ENCODE results near the gene PLVAP. TPM values are rescaled to one million over a fixed set of nuclear protein-coding genes. Genes with fewer than 3 reads are reported as not detected.

The PLVAP gene
- total and polyA plus RNA-seq, 4 donors = 4.0 to 411 (median 195) TPM

GRCh38 chr19:17418710-17419109 lies 41.6 kb upstream of the PLVAP start:
- 52 to 64% methylated on average over 3 of the region's 3 CpGs for WGBS, 2 donors
- H3K4me1 ChIP-seq (ENCODE audit: control insufficient read depth in 1 of 2, insufficient read depth in 2 of 2, low read length in 2 of 2) = no peaks in the 10 kb centered on the region
- DNase-seq (no peak), ATAC-seq (ENCODE audit: low FRiP score) (no peak)
- intact Hi-C loops (cut with DNase I) = no loop called here
- H3K9me3 ChIP-seq (ENCODE audit: control insufficient read depth, low read length) = no peaks in the 10 kb centered on the region
- no peaks in the 10 kb centered on the region for H3K36me3 ChIP-seq (ENCODE audit: control insufficient read depth in 1 of 2, insufficient read depth in 2 of 2, low read length in 1 of 2)
- H3K4me3 ChIP-seq (ENCODE audit: low read length in 2 of 2) = no peak overlapping the region
- H3K27ac ChIP-seq (ENCODE audit: low read depth in 1 of 2, low read length in 2 of 2) = no peak overlapping the region
- H3K27me3 ChIP-seq (ENCODE audit: control insufficient read depth in 1 of 2, insufficient read depth in 2 of 2, low read length in 1 of 2) = no peaks in the 10 kb centered on the region

DNA sequence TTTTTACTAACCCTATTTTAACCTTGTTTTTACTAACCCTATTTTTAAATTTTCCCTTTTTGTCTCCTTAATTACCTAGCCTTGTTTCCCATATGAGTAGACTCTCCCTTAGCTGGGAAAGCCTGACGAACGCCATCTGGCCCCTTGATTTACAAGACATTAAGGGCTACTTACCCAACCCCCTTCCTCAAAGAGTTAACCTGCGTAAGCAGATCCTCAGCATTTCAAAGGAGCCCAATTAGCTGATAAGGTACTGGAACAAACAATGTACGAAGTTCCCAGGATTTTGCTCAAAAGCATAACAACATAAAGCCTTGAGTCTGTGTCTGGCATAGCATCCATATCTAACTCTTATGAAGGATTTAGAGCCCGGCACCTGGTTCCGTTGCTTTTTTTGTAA lies 38.0 kb upstream of the PLVAP start:
- H3K4me1 ChIP-seq (ENCODE audit: control insufficient read depth in 1 of 2, insufficient read depth in 2 of 2, low read length in 2 of 2) = no peaks in the 10 kb centered on the region
- no peak overlapping the region for H3K27ac ChIP-seq (ENCODE audit: low read depth in 1 of 2, low read length in 2 of 2)
- H3K36me3 ChIP-seq (ENCODE audit: control insufficient read depth in 1 of 2, insufficient read depth in 2 of 2, low read length in 1 of 2) = no peaks in the 10 kb centered on the region
- DNase-seq (no peak), ATAC-seq (ENCODE audit: low FRiP score) (no peak)
- no peak overlapping the region for H3K4me3 ChIP-seq (ENCODE audit: low read length in 2 of 2)
- no peaks in the 10 kb centered on the region for H3K27me3 ChIP-seq (ENCODE audit: control insufficient read depth in 1 of 2, insufficient read depth in 2 of 2, low read length in 1 of 2)
- intact Hi-C loops (cut with DNase I) = no loop called here
- H3K9me3 ChIP-seq (ENCODE audit: control insufficient read depth, low read length) = no peaks in the 10 kb centered on the region
- 46 to 53% methylated on average over 6 of the region's 6 CpGs for WGBS, 2 donors

GRCh38 chr19:17414097-17414496 lies 37.0 kb upstream of the PLVAP start:
- Histone ChIP-seq H3K9me3 (ENCODE audit: control insufficient read depth, low read length) (no peaks in the 10 kb centered on the region), H3K36me3 (ENCODE audit: control insufficient read depth in 1 of 2, insufficient read depth in 2 of 2, low read length in 1 of 2) (no peaks in the 10 kb centered on the region), H3K4me1 (ENCODE audit: control insufficient read depth in 1 of 2, insufficient read depth in 2 of 2, low read length in 2 of 2) (no peaks in the 10 kb centered on the region), H3K27ac (ENCODE audit: low read depth in 1 of 2, low read length in 2 of 2) (no peak overlapping the region), H3K27me3 (ENCODE audit: control insufficient read depth in 1 of 2, insufficient read depth in 2 of 2, low read length in 1 of 2) (no peaks in the 10 kb centered on the region), H3K4me3 (ENCODE audit: low read length in 2 of 2) (no peak overlapping the region)
- 91 to 93% methylated on average over 8 of the region's 8 CpGs for WGBS, 2 donors
- ATAC-seq (ENCODE audit: low FRiP score) (no peak), DNase-seq (no peak)
- intact Hi-C loops (cut with DNase I) = no loop called here

- Histone ChIP-seq H3K36me3 (ENCODE audit: control insufficient read depth in 1 of 2, insufficient read depth in 2 of 2, low read length in 1 of 2) (no peaks in the 10 kb centered on the region), H3K4me1 (ENCODE audit: control insufficient read depth in 1 of 2, insufficient read depth in 2 of 2, low read length in 2 of 2) (no peaks in the 10 kb centered on the region), H3K9me3 (ENCODE audit: control insufficient read depth, low read length) (no peaks in the 10 kb centered on the region), H3K27me3 (ENCODE audit: control insufficient read depth in 1 of 2, insufficient read depth in 2 of 2, low read length in 1 of 2) (no peaks in the 10 kb centered on the region), H3K27ac (ENCODE audit: low read depth in 1 of 2, low read length in 2 of 2) (no peak overlapping the region), H3K4me3 (ENCODE audit: low read length in 2 of 2) (no peak overlapping the region)
- WGBS, 2 donors = 79 to 87% methylated on average over 11 of the region's 11 CpGs
- intact Hi-C loops (cut with DNase I) = no loop called here
- ATAC-seq (ENCODE audit: low FRiP score) = no peak
- DNase-seq = no peak
Observed at GRCh38 chr19:17411801-17412200, 34.7 kb upstream of the PLVAP start.

DNA sequence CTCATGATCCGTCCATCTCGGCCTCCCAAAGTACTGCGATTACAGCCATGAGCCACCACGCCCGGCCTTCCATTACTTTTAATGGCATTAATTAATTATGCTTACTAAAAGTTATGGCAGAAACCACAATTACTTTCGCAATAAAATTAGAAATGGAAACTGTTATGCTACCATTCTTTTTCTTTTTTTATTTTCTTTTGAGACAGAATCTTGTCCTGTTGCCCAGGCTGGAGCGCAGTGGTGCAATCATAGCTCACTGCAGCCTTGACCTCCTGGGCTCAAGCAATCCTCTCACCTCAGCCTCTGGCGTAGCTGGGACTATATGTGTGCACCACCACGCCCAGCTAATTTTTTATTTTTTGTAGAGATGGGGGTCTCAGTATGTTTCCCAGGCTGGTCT lies 32.8 kb upstream of the PLVAP start:
- Histone ChIP-seq H3K4me1 (ENCODE audit: control insufficient read depth in 1 of 2, insufficient read depth in 2 of 2, low read length in 2 of 2) (no peaks in the 10 kb centered on the region), H3K4me3 (ENCODE audit: low read length in 2 of 2) (no peak overlapping the region), H3K27ac (ENCODE audit: low read depth in 1 of 2, low read length in 2 of 2) (no peak overlapping the region), H3K9me3 (ENCODE audit: control insufficient read depth, low read length) (no peaks in the 10 kb centered on the region), H3K36me3 (ENCODE audit: control insufficient read depth in 1 of 2, insufficient read depth in 2 of 2, low read length in 1 of 2) (no peaks in the 10 kb centered on the region), H3K27me3 (ENCODE audit: control insufficient read depth in 1 of 2, insufficient read depth in 2 of 2, low read length in 1 of 2) (no peaks in the 10 kb centered on the region)
- DNase-seq (no peak), ATAC-seq (ENCODE audit: low FRiP score) (no peak)
- WGBS, 2 donors = 89 to 90% methylated on average over 9 of the region's 9 CpGs
- intact Hi-C loops (cut with DNase I) = no loop called here

GRCh38 chr19:17406887-17407196 lies 29.7 kb upstream of the PLVAP start:
- H3K27me3 ChIP-seq (ENCODE audit: control insufficient read depth in 1 of 2, insufficient read depth in 2 of 2, low read length in 1 of 2) = no peaks in the 10 kb centered on the region
- DNase-seq (no peak), ATAC-seq (ENCODE audit: low FRiP score) (no peak)
- no peaks in the 10 kb centered on the region for H3K9me3 ChIP-seq (ENCODE audit: control insufficient read depth, low read length)
- H3K27ac ChIP-seq (ENCODE audit: low read depth in 1 of 2, low read length in 2 of 2) = no peak overlapping the region
- WGBS, 2 donors = 61 to 68% methylated on average over 2 of the region's 2 CpGs
- intact Hi-C loops (cut with DNase I) = no loop called here
- no peak overlapping the region for H3K4me3 ChIP-seq (ENCODE audit: low read length in 2 of 2)
- no peaks in the 10 kb centered on the region for H3K36me3 ChIP-seq (ENCODE audit: control insufficient read depth in 1 of 2, insufficient read depth in 2 of 2, low read length in 1 of 2)
- H3K4me1 ChIP-seq (ENCODE audit: control insufficient read depth in 1 of 2, insufficient read depth in 2 of 2, low read length in 2 of 2) = no peaks in the 10 kb centered on the region

GRCh38 chr19:17406046-17406886 lies 29.1 kb upstream of the PLVAP start:
- H3K27me3 ChIP-seq (ENCODE audit: control insufficient read depth in 1 of 2, insufficient read depth in 2 of 2, low read length in 1 of 2) = no peaks in the 10 kb centered on the region
- H3K4me1 ChIP-seq (ENCODE audit: control insufficient read depth in 1 of 2, insufficient read depth in 2 of 2, low read length in 2 of 2) = no peaks in the 10 kb centered on the region
- DNase-seq (no peak), ATAC-seq (ENCODE audit: low FRiP score) (peak; percentile 11)
- H3K4me3 ChIP-seq (ENCODE audit: low read length in 2 of 2) = no peak overlapping the region
- no peaks in the 10 kb centered on the region for H3K9me3 ChIP-seq (ENCODE audit: control insufficient read depth, low read length)
- H3K27ac ChIP-seq (ENCODE audit: low read depth in 1 of 2, low read length in 2 of 2) = no peak overlapping the region
- 78 to 79% methylated on average over 10 of the region's 10 CpGs for WGBS, 2 donors
- intact Hi-C loops (cut with DNase I) = no loop called here
- no peaks in the 10 kb centered on the region for H3K36me3 ChIP-seq (ENCODE audit: control insufficient read depth in 1 of 2, insufficient read depth in 2 of 2, low read length in 1 of 2)

DNA sequence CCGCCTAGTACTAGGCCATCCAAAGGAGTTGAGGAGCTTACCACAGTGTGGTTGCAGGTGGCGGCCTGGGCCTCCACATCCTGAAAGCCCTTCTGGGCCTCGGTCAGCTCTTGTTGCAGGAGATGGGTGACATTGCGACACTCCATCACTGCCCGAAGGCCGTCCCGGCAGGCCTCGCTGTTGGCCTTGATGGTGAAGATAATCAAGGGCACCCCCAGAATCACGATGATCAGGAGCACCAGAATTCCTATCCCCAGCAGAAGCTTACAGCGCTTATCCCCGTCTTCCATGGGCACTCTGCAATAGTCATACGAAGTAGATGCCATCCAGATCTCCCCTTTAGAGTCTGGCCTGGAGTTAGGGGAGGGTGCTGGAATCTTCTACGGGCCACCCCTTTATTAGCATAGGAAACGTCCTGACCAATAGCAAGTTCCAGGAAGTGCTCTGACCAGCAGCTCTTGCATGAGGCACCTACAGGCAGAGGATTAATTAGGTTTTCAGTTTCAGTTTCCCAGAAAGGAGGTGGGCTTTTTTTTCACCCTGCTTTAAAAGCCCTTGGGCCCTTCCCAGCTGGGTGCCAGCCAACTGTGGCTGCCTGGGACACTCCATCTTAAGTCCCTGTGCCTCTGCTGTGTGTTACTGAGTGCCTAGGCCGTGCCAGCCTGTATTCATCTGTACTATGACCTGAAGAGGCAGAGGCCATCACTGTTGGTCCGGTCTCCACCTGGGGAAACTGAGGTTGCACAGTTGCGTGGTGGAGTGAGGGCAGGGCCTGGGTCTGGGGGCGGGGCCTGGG lies 28.3 kb upstream of the PLVAP start, which contains the start of gene BST2:
BST2 (minus strand) TSS at position 381 of the 796 bp plus-strand sequence; CDS start at position 326, 55 bp downstream.
- H3K27me3 ChIP-seq (ENCODE audit: control insufficient read depth in 1 of 2, insufficient read depth in 2 of 2, low read length in 1 of 2) = no peaks in the 10 kb centered on the region
- no peak within 1 kb of the TSS for H3K27ac ChIP-seq (ENCODE audit: low read depth in 1 of 2, low read length in 2 of 2)
- WGBS, 2 donors = 61 to 64% methylated on average over 18 of the region's 18 CpGs
- no peaks in the 10 kb centered on the region for H3K4me1 ChIP-seq (ENCODE audit: control insufficient read depth in 1 of 2, insufficient read depth in 2 of 2, low read length in 2 of 2)
- no peak within 1 kb of the TSS for H3K4me3 ChIP-seq (ENCODE audit: low read length in 2 of 2)
- ATAC-seq (ENCODE audit: low FRiP score) (peak; percentile 90), DNase-seq (peak in 1 of 2 donors; percentile 84)
- H3K9me3 ChIP-seq (ENCODE audit: control insufficient read depth, low read length) = no peaks in the 10 kb centered on the region
- no peaks in the 10 kb centered on the region for H3K36me3 ChIP-seq (ENCODE audit: control insufficient read depth in 1 of 2, insufficient read depth in 2 of 2, low read length in 1 of 2)
- intact Hi-C loops (cut with DNase I) = no loop called here

Measured in aorta (tissue), 5 donors.